HCT116 (cell line): ENCODE measurements around the gene IP6K2. TPM values are rescaled to one million over a fixed set of nuclear protein-coding genes. Genes with fewer than 3 reads are reported as not detected.

Experiments used
- ATAC-seq: fragments of 200-7000 bp; cut with Tn5 transposase; 2 replicates; pipeline ENCODE4 v1.9.1; 2020; ENCODE audit warnings: mild to moderate bottlenecking, moderate library complexity
- BruUV-seq: library from RNA; stranded (reverse); fragments of 400-500 nt; replicated peaks from 2 replicates; lab custom pipeline; 2021; lab: Mats Ljungman, UMichigan
- CTCF ChIA-PET: fragments of 300-600 bp; sonication (Branson Sonifier 250); formaldehyde crosslinking; loops from one replicate; lab custom pipeline; 2021; ENCODE audit warnings: antibody characterized with exemption; lab: Charles Lee
- POLR2A ChIA-PET: fragments of 300-600, 350-600 bp; sonication (Branson Sonifier 250); formaldehyde crosslinking; loops from one replicate; lab custom pipeline; 2021; ENCODE audit warnings: antibody characterized with exemption; lab: Charles Lee
- RAD21 ChIA-PET, 2 experiments: fragments of 300-600 bp; sonication (Branson Sonifier 250); formaldehyde crosslinking; loops; one replicate each; lab custom pipeline; 2023; ENCODE audit warnings: low total read pairs in 2 of 2; ENCODE audit not compliant: uncharacterized antibody in 2 of 2, unreplicated experiment in 2 of 2, low non-redundant PET in 1 of 2; lab: Charles Lee
- DNase-seq: peaks from one replicate; pipeline ENCODE4 v3.0.0-alpha.2; 2010; ENCODE audit warnings: low read depth, low spot score
- H2AFZ ChIP-seq: fragments of 200-600 bp; shearing (Covaris generic), sonication (generic); 2 replicates; pipeline ENCODE4 v1.6.1; 2017; ENCODE audit warnings: low read depth, mixed run types, mixed read lengths, antibody characterized with exemption, low read length; ENCODE audit not compliant: poor library complexity, severe bottlenecking
- H3K27ac ChIP-seq: 2 replicates; pipeline ENCODE4 v1.5.1; 2012; ENCODE audit warnings: low read depth, low read length
- H3K27me3 ChIP-seq: fragments of 200-600 bp; sonication (generic); 2 replicates; pipeline ENCODE4 v1.6.1; 2016; ENCODE audit warnings: mixed run types, low read length, mixed read lengths; ENCODE audit not compliant: insufficient read depth
- H3K36me3 ChIP-seq, 2 experiments: fragments of 200-500 bp in 1 of 2; fragments of 200-600 bp in 1 of 2; sonication (Bioruptor generic) in 1 of 2; sonication (generic) in 1 of 2; 2 replicates each; pipeline versions ENCODE4 v1.5.1 to v1.6.1; 2014 to 2016; ENCODE audit warnings: low read length in 2 of 2, inconsistent platforms in 1 of 2, mixed read lengths in 1 of 2, mixed run types in 1 of 2; ENCODE audit not compliant: insufficient read depth in 2 of 2, control insufficient read depth in 1 of 2
- H3K4me1 ChIP-seq, 2 experiments: fragments of 200-600 bp in 1 of 2; sonication (generic) in 1 of 2; 2 replicates each; pipeline versions ENCODE4 v1.5.1 to v1.6.1; 2012 to 2017; ENCODE audit warnings: low read length in 2 of 2, inconsistent platforms in 1 of 2, mild to moderate bottlenecking in 1 of 2, mixed read lengths in 1 of 2, mixed run types in 1 of 2, moderate library complexity in 1 of 2; ENCODE audit not compliant: insufficient read depth in 2 of 2, control insufficient read depth in 1 of 2
- H3K4me2 ChIP-seq: fragments of 200-600 bp; sonication (generic); 2 replicates; pipeline ENCODE4 v1.6.1; 2017; ENCODE audit warnings: mixed run types, low read length, mixed read lengths
- H3K4me3 ChIP-seq, 2 experiments: fragments of 200-600 bp in 1 of 2; sonication (generic) in 1 of 2; replicated peaks in 1 of 2; 2 replicates each; pipeline ENCODE4 v1.5.1; 2011 to 2016; ENCODE audit warnings: low read length in 2 of 2, control low read depth in 1 of 2, low read depth in 1 of 2, mild to moderate bottlenecking in 1 of 2, mixed read lengths in 1 of 2, mixed run types in 1 of 2
- H3K79me2 ChIP-seq: fragments of 200-600 bp; sonication (generic); 2 replicates; pipeline ENCODE4 v1.6.1; 2017; ENCODE audit warnings: mild to moderate bottlenecking, mixed run types, low read length, moderate library complexity, mixed read lengths; ENCODE audit not compliant: insufficient read depth
- H3K9ac ChIP-seq: fragments of 200-600 bp; sonication (generic); 2 replicates; pipeline ENCODE4 v1.6.1; 2016; ENCODE audit warnings: low read length, mixed read lengths
- H3K9me2 ChIP-seq: fragments of 200-600 bp; sonication (generic), shearing (Covaris generic); 2 replicates; pipeline ENCODE4 v1.6.1; 2017; ENCODE audit warnings: mixed run types, mild to moderate bottlenecking, moderate library complexity; ENCODE audit not compliant: insufficient read depth
- H3K9me3 ChIP-seq, 2 experiments: fragments of 200-500 bp in 1 of 2; fragments of 200-600 bp in 1 of 2; sonication (Bioruptor generic) in 1 of 2; sonication (generic) in 1 of 2; 2 replicates each; pipeline ENCODE4 v1.6.1; 2014 to 2017; ENCODE audit warnings: low read length in 2 of 2, mixed read lengths in 2 of 2, inconsistent platforms in 1 of 2, low read depth in 1 of 2, mild to moderate bottlenecking in 1 of 2, mixed run types in 1 of 2, moderate library complexity in 1 of 2; ENCODE audit not compliant: control insufficient read depth in 1 of 2, insufficient read depth in 1 of 2
- H4K20me1 ChIP-seq: fragments of 200-600 bp; sonication (generic), shearing (Covaris generic); 2 replicates; pipeline ENCODE4 v1.6.1; 2017; ENCODE audit warnings: mixed run types, mild to moderate bottlenecking, moderate library complexity; ENCODE audit not compliant: insufficient read depth
- CEBPB ChIP-seq: IDR thresholded peaks from 2 replicates; pipeline ENCODE4 v1.6.1; 2012; ENCODE audit warnings: low read depth
- EZH2 ChIP-seq: fragments of 200-600 bp; sonication (generic); IDR thresholded peaks from 2 replicates; pipeline ENCODE4 v1.6.1; 2017; ENCODE audit warnings: antibody characterized with exemption, mixed run types
- JUND ChIP-seq: IDR thresholded peaks from 2 replicates; pipeline ENCODE4 v1.6.1; 2012
- POLR2A ChIP-seq: IDR thresholded peaks from 2 replicates; pipeline ENCODE4 v1.7.0; 2011; ENCODE audit warnings: borderline replicate concordance; ENCODE audit not compliant: insufficient read depth, insufficient read length; ENCODE audit errors: extremely low read depth
- POLR2AphosphoS5 ChIP-seq: IDR thresholded peaks from 2 replicates; pipeline ENCODE4 v1.6.1; 2011; ENCODE audit warnings: mild to moderate bottlenecking, low read depth, low read length, moderate library complexity
- SIN3A ChIP-seq: IDR thresholded peaks from 2 replicates; pipeline ENCODE4 v1.6.1; 2012; ENCODE audit warnings: low read depth
- SP1 ChIP-seq: IDR thresholded peaks from 2 replicates; pipeline ENCODE4 v1.6.1; 2012; ENCODE audit warnings: low read depth
- intact Hi-C: fragments of 100-400 bp; cut with micrococcal nuclease; formaldehyde crosslinking; loops from 2 replicates; pipeline ENCODE4 v1.10.0; 2022
- total RNA-seq: library from RNA; stranded (reverse); gene quantifications from one replicate; pipeline ENCODE4 v1.2.1, GENCODE V29; 2021; ENCODE audit not compliant: unreplicated experiment

Gene IP6K2
- total RNA-seq, 1 experiment from 2014 or later, result 89.5 TPM

GRCh38 chr3:48648188-48648850, 68.7 kb downstream of the IP6K2 start:
- CTCF ChIA-PET, result no interaction called here
- no TSS peak for BruUV-seq
- Histone ChIP-seq H3K9ac (no peak overlapping the region), H3K79me2 (no peaks in the 10 kb centered on the region), H2AFZ (no peak overlapping the region), H3K4me1 (no peaks in the 10 kb centered on the region), H3K4me3 (no peak overlapping the region), H3K4me2 (no peak overlapping the region), H3K36me3 (no peaks in the 10 kb centered on the region), H3K27me3 (no peaks in the 10 kb centered on the region), H3K9me3 (no peaks in the 10 kb centered on the region), H4K20me1 (no peaks in the 10 kb centered on the region), H3K9me2 (no peaks in the 10 kb centered on the region), H3K27ac (no peak overlapping the region)
- TF ChIP-seq POLR2A (no peak), CEBPB (no peak), POLR2AphosphoS5 (no peak), SIN3A (no peak), JUND (no peak), SP1 (no peak)
- intact Hi-C loops, result no loop called here
- POLR2A ChIA-PET, result no interaction called here
- DNase-seq, result no peak
- RAD21 ChIA-PET, result no interaction called here
- no peak for ATAC-seq

GRCh38 chr3:48647714-48648113, 69.3 kb downstream of the IP6K2 start:
- Histone ChIP-seq H3K4me1 (no peaks in the 10 kb centered on the region), H4K20me1 (no peaks in the 10 kb centered on the region), H3K27me3 (no peaks in the 10 kb centered on the region), H3K9ac (no peak overlapping the region), H3K9me2 (no peaks in the 10 kb centered on the region), H2AFZ (no peak overlapping the region), H3K4me3 (no peak overlapping the region), H3K79me2 (no peaks in the 10 kb centered on the region), H3K36me3 (no peaks in the 10 kb centered on the region), H3K9me3 (no peaks in the 10 kb centered on the region), H3K27ac (no peak overlapping the region), H3K4me2 (no peak overlapping the region)
- no peak for ATAC-seq
- DNase-seq, result no peak
- no peak for TF ChIP-seq EZH2
- CTCF ChIA-PET, result no interaction called here
- RAD21 ChIA-PET, result no interaction called here
- POLR2A ChIA-PET, result no interaction called here
- no TSS peak for BruUV-seq
- intact Hi-C loops, result no loop called here
